HG03354 (cell line): Measurements from ENCODE around the gene MAU2.
"Not testable (repeated sequence)": the region's sequence is repeated elsewhere in the genome, so short reads cannot be mapped to it uniquely, and the experiment has no call there.

Source experiments
- ATAC-seq: cut with Tn5 transposase; IDR thresholded peaks from one replicate; pipeline ENCODE4 v1.9.1; 2021; ENCODE audit warnings: mild to moderate bottlenecking; ENCODE audit not compliant: unreplicated experiment, poor library complexity, severe bottlenecking

The MAU2 gene

DNA sequence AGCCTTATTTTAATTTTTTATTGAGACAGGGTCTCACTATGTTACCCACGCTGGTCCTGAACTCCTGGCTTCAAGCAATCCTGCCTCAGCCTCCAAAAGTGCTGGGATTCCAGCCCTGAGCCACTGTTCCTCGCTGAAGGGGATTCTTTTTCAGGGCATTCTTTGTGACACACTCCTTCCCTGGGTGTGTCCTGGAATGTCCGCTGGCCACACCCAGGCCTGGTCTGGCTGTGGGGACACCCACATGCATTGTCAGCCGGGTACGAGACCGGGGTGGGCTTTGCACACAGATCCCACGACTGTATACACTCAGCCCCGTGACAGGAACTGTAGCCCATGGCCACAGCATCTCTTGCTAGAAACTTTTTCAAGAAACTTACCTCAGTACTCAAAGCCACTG lies 50.4 kb downstream of the MAU2 start:
- no peak for ATAC-seq

- ATAC-seq, result peak; percentile 95
Observed at GRCh38 chr19:19372656-19373416, 52.2 kb downstream of the MAU2 start.

- no peak for ATAC-seq
Observed at GRCh38 chr19:19379527-19379926, 58.9 kb downstream of the MAU2 start.

DNA sequence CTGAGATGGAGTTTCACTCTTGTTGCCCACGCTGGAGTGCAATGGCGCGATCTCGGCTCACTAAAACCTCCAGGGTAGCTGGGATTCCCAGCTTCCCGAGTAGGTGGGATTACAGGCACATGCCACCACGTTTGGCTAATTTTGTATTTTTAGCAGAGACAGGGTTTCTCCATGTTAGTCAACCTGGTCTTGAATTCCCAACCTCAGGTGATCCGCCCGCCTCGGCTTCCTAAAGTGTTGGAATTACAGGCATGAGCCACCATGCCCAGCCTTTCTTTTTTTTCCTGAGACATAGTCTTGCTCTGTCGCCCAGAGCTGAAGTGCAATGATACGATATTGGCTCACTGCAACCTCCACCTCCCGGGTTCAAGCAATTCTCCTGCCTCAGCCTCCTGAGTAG lies 59.7 kb downstream of the MAU2 start:
- ATAC-seq, result not testable (repeated sequence)

DNA sequence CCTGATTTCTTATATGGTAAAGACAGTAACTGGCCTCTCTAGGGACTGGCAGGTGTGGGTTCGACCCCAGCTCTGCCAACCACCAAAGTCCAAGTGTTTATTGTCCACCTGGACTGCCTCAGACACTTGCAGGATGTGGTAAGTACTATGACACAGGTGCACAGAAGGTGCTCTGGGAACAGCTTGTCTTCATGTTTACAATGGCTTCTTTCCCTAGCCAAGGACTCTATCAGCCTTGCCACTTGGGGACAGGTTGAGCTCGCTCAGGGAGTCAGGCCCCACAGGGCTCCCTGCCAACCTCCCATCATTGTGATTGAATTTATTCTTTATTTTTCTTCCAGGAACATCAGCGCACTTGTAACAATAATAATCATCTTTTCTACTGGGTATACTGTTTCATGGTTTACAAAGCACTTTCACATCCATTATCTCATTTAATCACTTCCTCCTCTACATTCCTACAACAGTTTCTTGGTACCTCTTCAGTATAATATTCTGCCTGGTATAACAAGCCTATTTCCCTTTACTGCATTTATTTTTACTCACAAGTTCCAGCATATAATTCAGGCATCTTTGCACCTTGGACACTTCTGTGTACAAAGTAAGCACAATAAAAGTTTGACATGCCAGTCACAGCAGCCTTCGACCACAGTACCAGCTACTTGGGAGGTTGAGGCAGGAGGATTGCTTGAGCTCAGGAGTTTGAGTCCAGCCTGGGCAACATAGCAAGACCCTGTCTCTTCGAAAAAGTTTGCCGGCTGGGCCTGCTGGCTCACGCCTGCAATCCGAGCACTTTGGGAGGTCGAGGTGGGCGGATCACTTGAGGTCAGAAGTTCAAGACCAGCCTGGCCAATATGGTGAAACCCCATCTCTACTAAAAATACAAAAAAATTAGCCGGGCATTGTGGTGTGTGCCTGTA lies 60.6 kb downstream of the MAU2 start:
- no peak for ATAC-seq

GRCh38 chr19:19382118-19382517 lies 61.5 kb downstream of the MAU2 start:
- no peak for ATAC-seq

DNA sequence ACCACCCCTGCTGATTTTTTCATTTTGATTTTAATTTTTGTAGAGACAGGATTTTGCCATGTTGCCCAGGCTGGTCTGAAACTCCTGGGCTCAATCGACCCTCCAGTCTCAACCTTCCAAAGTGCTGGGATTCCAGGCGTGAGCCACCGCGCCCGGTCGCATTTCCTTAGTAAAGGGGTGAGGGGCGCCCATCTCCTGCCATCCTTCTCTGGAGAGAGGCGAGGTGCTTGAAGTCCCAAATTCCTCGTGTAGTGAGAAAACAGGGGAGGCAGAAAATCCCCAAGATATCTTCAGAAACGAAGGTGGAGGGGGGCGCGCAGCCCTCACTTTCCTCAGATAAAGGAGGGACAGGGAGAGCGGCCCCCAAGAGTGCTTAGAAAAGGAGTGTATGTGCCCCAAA lies 63.9 kb downstream of the MAU2 start:
- ATAC-seq, result no peak

- peak; percentile 91 for ATAC-seq
Observed at GRCh38 chr19:19385131-19385895, 64.7 kb downstream of the MAU2 start.

- peak; percentile 37 for ATAC-seq
Observed at GRCh38 chr19:19385896-19386869, 65.6 kb downstream of the MAU2 start.

DNA sequence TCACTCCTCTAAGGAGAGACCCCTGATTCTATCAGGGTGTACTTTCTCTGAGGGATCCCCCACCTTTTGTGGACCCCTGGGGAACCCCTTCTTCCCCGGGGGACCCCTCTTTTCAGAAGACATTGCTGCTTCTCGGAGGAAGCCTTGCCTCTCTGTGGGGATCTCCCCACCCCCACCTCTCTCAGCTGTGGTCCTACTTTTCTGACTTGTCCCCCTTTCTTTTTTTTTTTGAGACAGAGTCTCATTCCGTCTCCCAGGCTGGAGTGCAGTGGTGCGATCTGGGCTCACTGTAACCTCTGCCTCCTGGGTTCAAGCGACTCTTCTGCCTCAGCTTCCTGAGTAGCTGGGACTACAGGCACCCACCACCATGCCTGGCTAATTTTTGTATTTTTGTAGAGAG lies 66.5 kb downstream of the MAU2 start:
- no peak for ATAC-seq

- no peak for ATAC-seq
Observed at GRCh38 chr19:19388568-19389555, 68.2 kb downstream of the MAU2 start.

- ATAC-seq, result not testable (repeated sequence)
Observed at GRCh38 chr19:19389683-19390082, 69.1 kb downstream of the MAU2 start.

GRCh38 chr19:19394333-19394732 lies 73.7 kb downstream of the MAU2 start:
- ATAC-seq, result not testable (repeated sequence)

DNA sequence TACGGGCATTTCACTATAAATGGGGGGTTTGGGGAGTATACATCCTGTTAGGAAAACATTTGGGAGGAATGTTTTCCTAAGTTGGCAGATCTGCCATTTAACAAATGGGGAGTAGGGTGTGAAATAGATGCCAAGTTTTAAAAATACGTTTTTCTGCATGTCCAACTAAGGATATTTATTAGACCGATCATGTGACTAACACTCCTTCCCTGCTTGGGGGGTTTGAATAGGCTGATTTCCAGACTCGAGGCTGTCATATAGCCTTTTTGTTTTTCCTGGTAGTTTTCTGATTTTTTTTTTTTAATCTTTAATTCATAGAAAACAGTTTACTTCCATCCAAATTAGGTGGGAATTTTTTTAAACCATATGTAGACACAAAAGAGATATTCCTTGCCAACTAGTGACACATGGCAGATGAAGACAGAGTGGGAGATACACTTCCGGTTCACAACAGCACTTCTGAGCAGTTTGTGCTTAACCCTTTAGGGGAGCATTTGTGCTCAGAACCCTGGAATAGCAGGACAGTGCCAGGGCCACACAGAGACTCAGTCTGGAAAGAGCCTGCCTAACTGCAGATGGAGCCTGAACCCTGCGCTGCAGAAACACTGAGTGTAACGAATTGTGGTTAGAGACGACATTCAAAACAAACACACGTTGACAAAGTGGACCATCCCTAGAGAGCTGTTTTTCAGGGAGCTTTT lies 79.3 kb downstream of the MAU2 start:
- no peak for ATAC-seq

GRCh38 chr19:19402656-19403372 lies 82.2 kb downstream of the MAU2 start:
- no peak for ATAC-seq

DNA sequence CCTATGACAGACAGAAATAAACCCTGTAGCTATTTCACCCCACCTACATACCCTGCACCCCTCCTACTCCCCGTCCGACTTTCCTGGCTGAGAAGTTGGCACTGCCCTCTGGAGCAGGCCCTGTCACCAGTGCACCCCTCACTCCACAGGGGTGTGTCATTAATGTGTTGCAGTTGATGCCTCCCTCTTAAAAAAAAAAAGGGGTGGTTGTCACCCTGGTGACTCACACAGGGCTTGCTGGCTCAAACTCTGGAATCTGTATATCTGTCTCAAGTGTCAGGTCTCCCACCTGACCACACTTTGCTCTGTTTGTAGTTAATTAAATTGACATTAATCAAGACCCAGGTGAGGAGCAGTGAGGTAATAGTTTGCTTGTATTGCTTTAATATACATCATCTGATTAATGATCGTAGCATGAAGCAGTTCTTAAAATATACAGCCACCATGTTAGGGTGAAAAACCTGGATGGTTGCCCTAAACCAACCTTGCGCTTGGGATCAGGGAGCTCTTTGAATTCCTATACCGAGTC lies 82.8 kb downstream of the MAU2 start:
- ATAC-seq, result no peak
